K562 (cell line): ENCODE data around the gene CASP6. TPM values are rescaled to one million over a fixed set of nuclear protein-coding genes. Genes with fewer than 3 reads are reported as not detected.

Source experiments
- CREB3 ChIP-seq: fragments of 450-650 bp; conservative IDR thresholded peaks from 2 replicates; pipeline ENCODE4 v1.6.1; 2016; ENCODE audit warnings: missing genetic modification characterization, low read depth, mild to moderate bottlenecking, missing compliant biosample characterization, moderate library complexity
- CREB5 ChIP-seq: fragments of 250-450 bp; sonication (Bioruptor Pico); IDR thresholded peaks from 2 replicates; pipeline ENCODE4 v1.5.0; 2020; ENCODE audit warnings: mild to moderate bottlenecking
- HNRNPK ChIP-seq: fragments of 200-400 bp; formaldehyde crosslinking; IDR thresholded peaks from one replicate; pipeline ENCODE4 v1.6.1; 2018; ENCODE audit warnings: mild to moderate bottlenecking, low read depth, low read length; ENCODE audit not compliant: poor library complexity, severe bottlenecking
- HNRNPUL1 ChIP-seq: fragments of 200-400 bp; formaldehyde crosslinking; IDR thresholded peaks from 2 replicates; pipeline ENCODE4 v1.6.1; 2017; ENCODE audit warnings: low read length
- ILK ChIP-seq: fragments of 450-650 bp; IDR thresholded peaks from 2 replicates; pipeline ENCODE4 v1.6.1; 2016; ENCODE audit warnings: missing genetic modification characterization, low read depth, mild to moderate bottlenecking, missing compliant biosample characterization, moderate library complexity, borderline replicate concordance
- KDM5B ChIP-seq: fragments of 200-600 bp; sonication (generic); IDR thresholded peaks from 2 replicates; pipeline ENCODE4 v1.6.1; 2012; ENCODE audit warnings: low read depth, mild to moderate bottlenecking, moderate library complexity, low read length, control low read depth, inconsistent platforms; ENCODE audit not compliant: insufficient replicate concordance
- KLF1 ChIP-seq: fragments of 450-650 bp; IDR thresholded peaks from 2 replicates; pipeline ENCODE4 v1.6.1; 2016; ENCODE audit warnings: missing genetic modification characterization, missing compliant biosample characterization
- PHF21A ChIP-seq: fragments of 450-650 bp; IDR thresholded peaks from 2 replicates; pipeline ENCODE4 v1.6.1; 2017; ENCODE audit warnings: low read depth, borderline replicate concordance
- POLR2B ChIP-seq: fragments of 450-650 bp; IDR thresholded peaks from 2 replicates; pipeline ENCODE4 v1.6.1; 2018; ENCODE audit warnings: low read depth; ENCODE audit not compliant: partially characterized antibody
- RREB1 ChIP-seq: fragments of 250-450 bp; sonication (Bioruptor Pico); IDR thresholded peaks from 2 replicates; pipeline ENCODE4 v1.4.0; 2020
- TBL1XR1 ChIP-seq, 2 experiments: IDR thresholded peaks; 2 replicates each; pipeline ENCODE4 v1.6.1; 2012; ENCODE audit warnings: improper control_type of control experiment in 2 of 2, low read length in 2 of 2, mild to moderate bottlenecking in 1 of 2
- ZNF324 ChIP-seq: fragments of 250-450 bp; sonication (Bioruptor Pico); IDR thresholded peaks from 2 replicates; pipeline ENCODE4 v1.4.0; 2020; ENCODE audit warnings: mild to moderate bottlenecking
- ZNF609 ChIP-seq: sonication (generic); formaldehyde crosslinking; IDR thresholded peaks from 2 replicates; pipeline ENCODE4 v1.8.1; 2023; ENCODE audit warnings: missing genetic modification reagents, mild to moderate bottlenecking, borderline replicate concordance
- polyA plus RNA-seq, 8 experiments: library from polyadenylated mRNA; depleted of rRNA in 4 of 8; stranded (reverse) in 5 of 8; unstranded in 3 of 8; fragments of >200 nt; fragmentation: Nextera tagmentation in 2 of 8; fragmentation: Illumina TruSeq in 1 of 8; extraction: Ambion mirVana in 2 of 8; extraction: Trizol in 1 of 8; gene quantifications; 2 replicates each; pipeline versions ENCODE4 v1.2.1 to v1.2.3, GENCODE V29; 2011 to 2014; ENCODE audit warnings: inconsistent platforms in 1 of 8, missing spikeins in 1 of 8
- total RNA-seq, 7 experiments: library from RNA; depleted of rRNA in 6 of 7; stranded (reverse); fragments of >200 nt in 6 of 7; fragmentation: Illumina TruSeq in 2 of 7; extraction: Trizol in 2 of 7; gene quantifications; 2 replicates each; pipeline versions ENCODE4 v1.2.1 to v1.2.3, GENCODE V29; 2011 to 2021; ENCODE audit warnings: low replicate concordance in 1 of 7

The CASP6 gene
- total and polyA plus RNA-seq, 9 of the 15 experiments (the other 6 are each of a cell fraction or from before 2014, with no cell fraction given) = 20.8 to 72.7 (median 39.1) TPM

GRCh38 chr4:109702950-109703663, at the start of gene CASP6 (continued):
- TF ChIP-seq HNRNPK (no peak), KLF1 (tag) (no peak; the same call in 1 of the 2 replicates), ZNF609 (no peak; the same call in 1 of the 2 replicates), HNRNPUL1 (no peak), CREB5 (CRISPR knock-in tag) (no peak), CREB3 (no peak), KDM5B (peak; percentile 65), ILK (tag) (no peak), PHF21A (no peak), TBL1XR1 (IDR thresholded peaks at IDR 0.05; ENCODE audit: low read length in 2 of 2) (0 out of 4 replicates have a peak, but pooled peaks of 1 of the 2 experiments have one; percentile 24), ZNF324 (CRISPR knock-in tag) (no peak), POLR2B (peak; percentile 70), RREB1 (CRISPR knock-in tag) (no peak; the same call in 1 of the 2 replicates)
